A549 treated with DMSO at 1 μM for 4 hours (cell line): Measurements from ENCODE around the gene OR4L1. TPM values are rescaled to one million over a fixed set of nuclear protein-coding genes. Genes with fewer than 3 reads are reported as not detected.

Experiments
- total RNA-seq: library from RNA; stranded (reverse); fragments of 200-300 nt; extraction: Qiagen RNA extraction; gene quantifications from 5 replicates; pipeline ENCODE4 v1.2.3, GENCODE V29; 2022; ENCODE audit warnings: low read depth

Gene OR4L1
- not detected in 5 replicates for total RNA-seq

DNA sequence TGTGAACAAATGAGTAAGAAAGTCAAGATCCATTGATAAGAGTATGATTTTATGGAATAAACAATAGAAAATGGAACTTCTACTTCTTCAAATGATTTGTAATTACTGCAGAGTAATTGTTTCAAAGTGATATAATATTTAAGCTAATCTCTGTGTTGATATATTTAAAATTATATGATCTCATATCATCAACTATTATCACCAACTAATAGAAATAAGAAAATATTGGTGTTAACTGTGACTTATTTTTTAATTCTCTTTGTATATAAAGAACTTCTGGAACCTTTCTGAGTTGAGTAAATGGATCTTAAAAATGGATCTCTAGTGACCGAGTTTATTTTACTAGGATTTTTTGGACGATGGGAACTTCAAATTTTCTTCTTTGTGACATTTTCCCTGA lies at the start of gene OR4L1:
OR4L1 (plus strand) TSS at position 301 of the 400 bp plus-strand sequence; CDS start at position 301, 0 bp downstream.

GRCh38 chr14:20019257-20019865 lies 40.5 kb upstream of the OR4L1 start, which contains the start of gene OR4K14:
OR4K14 (minus strand) TSS chr14:20019307; CDS start chr14:20015193, 4,114 bp downstream.

DNA sequence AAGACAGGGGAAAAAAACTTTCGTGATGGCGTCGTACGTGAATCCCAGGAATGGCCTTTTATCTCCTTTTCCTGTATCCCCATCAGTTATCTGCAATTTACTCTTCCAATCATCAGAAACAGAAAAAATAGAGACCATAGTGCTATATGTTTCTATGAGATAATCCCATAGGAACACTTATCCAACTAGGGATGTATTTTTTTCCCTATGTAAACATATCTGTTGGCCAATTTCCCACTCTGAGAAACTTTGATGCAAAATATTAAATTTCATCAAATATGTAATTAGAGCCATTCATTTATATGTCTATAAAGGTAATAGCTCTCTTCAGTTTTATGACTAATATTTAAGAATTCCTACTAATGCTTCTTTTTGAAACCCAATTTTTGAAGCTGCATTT lies 23.9 kb upstream of the OR4L1 start, which contains the start of gene OR4K13:
OR4K13 (minus strand) TSS at position 101 of the 400 bp plus-strand sequence. CDS start 1,280 bp downstream, outside the sequence.

DNA sequence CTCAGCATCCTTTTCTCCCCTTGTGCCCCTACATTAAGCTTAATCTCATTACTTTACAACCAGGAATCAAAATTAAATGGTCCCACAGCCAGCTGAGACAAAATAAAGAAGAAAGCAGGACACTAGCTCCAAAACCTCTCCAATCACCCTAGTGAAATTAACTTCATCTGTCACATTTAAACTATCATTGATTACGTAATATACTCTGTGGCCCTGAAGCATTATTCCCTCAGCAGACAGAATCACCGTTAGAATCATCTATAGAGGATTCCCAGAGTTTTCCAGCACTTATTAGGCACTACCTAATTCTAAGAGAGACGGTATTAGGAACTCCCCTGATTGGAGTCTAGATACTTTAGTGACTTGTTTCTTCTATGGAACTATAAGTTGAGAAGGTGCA lies 50.6 kb downstream of the OR4L1 start, which contains the start of gene OR4K17:
OR4K17 (plus strand) TSS at position 302 of the 400 bp plus-strand sequence. CDS start 6,761 bp downstream, outside the sequence.

Other genes starting within 250 kb of the OR4L1 start
- not detected in 5 replicates for gene OR4K2, start 184.9 kb upstream of the OR4L1 start, total RNA-seq
- gene OR4K5, start 139.4 kb upstream of the OR4L1 start, total RNA-seq: not detected in 5 replicates
- gene OR4K1, start 129.1 kb upstream of the OR4L1 start, total RNA-seq: not detected in 5 replicates
- not detected in 5 replicates for gene OR4K15, start 84.5 kb upstream of the OR4L1 start, total RNA-seq
- gene OR4Q2, start 57.9 kb upstream of the OR4L1 start, total RNA-seq: not detected in 5 replicates
- gene OR4K14, start 40.7 kb upstream of the OR4L1 start, total RNA-seq: not detected in 5 replicates
- not detected in 5 replicates for gene OR4K13, start 24.0 kb upstream of the OR4L1 start, total RNA-seq
- not detected in 5 replicates for gene OR4K17, start 50.7 kb downstream of the OR4L1 start, total RNA-seq
- gene OR4N5, start 78.8 kb downstream of the OR4L1 start, total RNA-seq: not detected in 5 replicates
- not detected in 5 replicates for gene OR11G2, start 130.9 kb downstream of the OR4L1 start, total RNA-seq
- not detected in 5 replicates for gene OR11H6, start 163.7 kb downstream of the OR4L1 start, total RNA-seq
- not detected in 5 replicates for gene OR11H7, start 168.9 kb downstream of the OR4L1 start, total RNA-seq
- gene OR11H4, start 179.2 kb downstream of the OR4L1 start, total RNA-seq: not detected in 5 replicates
- gene TTC5, start 245.9 kb downstream of the OR4L1 start, total RNA-seq: 20.0 to 26.9 TPM (median 21.8 TPM) in 5 replicates